Measurements from ENCODE around the gene ADGRB3.
"Not testable (repeated sequence)": the region's sequence is repeated elsewhere in the genome, so short reads cannot be mapped to it uniquely, and the experiment has no call there.

Gene ADGRB3

DNA sequence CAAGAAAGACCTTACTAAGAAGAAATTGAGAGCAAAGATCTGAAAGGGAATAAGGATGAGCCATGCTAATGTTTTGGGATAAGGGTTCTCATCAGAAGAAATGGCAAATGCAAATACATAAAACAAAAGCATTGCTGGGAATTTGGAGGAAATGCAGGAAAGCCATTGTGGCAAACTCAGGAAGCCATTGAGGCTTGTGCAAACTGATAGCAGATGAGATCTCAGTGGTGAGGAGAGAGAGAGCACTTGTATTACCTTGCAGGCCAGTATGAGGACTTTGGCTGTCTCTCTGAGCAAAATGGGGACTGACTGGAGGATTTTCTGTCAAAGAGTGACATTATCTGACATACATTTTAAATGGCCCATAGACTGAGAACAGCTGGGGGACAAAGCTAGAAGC, 103.0 kb downstream of the ADGRB3 start:
- no peak for DNase-seq

DNA sequence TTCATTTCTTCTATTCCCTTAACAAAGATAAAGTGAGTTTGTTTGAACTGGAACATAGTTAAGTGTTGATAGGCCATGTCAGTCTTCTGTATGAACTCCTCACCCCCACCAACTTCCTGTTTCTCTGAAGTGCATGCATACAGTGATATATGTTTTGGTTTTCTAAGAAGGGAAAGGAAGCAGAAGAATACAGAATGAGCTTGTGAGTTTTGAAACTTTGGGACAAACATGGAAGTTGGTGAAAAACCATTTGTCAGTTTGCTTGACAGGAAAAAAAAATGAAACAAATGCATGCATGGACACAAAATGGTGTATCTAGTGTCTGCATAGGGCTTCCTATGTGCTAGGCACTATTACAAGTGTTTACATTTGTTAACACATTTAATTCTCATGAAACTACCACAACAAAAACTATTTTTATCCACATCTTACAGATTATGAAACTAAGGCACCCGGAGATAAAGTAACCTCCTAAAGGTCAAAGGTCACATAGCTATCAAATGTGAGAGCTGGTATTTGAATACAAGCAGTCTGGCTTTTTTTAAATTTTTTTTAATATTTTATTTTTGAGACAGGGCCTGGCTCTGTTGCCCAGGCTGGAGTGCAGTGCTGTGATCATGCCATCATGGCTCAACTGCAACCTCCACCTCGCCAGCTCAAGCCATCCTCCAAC, 105.9 kb downstream of the ADGRB3 start:
- DNase-seq, result no peak

DNA sequence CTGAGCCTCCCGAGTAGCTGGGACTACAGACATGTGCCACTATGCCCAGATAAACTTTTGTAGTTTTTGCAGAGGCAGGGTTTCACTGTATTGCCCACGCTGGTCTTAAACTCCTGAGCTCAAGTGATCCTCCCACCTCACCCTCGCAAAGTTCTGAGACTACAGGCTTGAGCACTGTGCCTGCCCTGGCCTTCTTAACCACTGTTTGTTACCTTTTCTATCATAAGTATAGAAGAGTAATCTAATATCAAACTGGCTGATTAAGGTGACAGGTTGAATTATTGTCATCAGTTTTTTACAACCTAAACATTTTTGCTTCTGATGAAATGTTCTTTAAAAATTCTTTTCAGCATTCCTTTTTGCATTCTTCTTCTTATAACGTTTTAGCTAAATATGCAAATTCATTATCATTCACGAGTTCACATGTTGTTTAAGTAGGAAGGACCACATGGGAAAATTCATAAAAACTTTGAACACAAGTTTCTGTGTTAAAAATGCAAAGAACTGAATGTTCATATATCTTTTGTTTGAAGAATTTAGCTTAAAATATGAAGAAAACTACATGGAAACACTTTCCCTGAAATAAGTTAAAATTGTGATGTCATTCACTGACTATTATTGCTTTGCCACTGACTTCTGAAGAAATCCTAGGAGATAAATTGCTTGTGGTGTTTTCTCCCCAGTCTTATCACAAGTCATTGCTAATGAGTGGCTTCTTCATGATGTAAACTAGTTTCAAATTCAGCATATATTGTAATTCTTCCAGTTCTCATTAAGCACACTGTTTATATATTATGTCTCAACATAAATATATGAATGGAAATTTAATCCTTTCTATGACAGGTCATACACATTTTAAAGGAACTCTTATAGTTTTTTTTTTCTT, 106.7 kb downstream of the ADGRB3 start:
- no peak for DNase-seq

DNA sequence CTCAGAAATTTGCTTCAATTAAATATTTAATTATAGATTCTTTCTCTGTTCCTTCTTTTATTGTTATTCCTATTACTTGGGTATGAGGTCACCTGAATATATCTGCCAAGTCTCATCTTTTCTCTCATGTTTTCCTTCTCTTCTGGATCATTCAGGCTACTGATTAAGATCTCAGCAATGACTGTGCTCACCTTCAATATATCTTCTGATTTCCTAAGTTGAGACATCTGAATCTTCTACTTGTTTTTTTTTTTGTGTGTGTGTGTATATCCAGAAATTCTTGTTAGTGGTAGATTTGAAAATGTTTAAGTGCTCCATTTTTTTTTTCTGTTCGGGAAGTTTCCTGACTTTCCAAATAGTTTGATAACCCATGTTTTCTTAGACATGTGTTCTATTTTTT, 108.0 kb downstream of the ADGRB3 start:
- DNase-seq, result no peak

- not testable (repeated sequence) for DNase-seq
Measured at GRCh38 chr6:68744376-68744775, 109.3 kb downstream of the ADGRB3 start.

DNA sequence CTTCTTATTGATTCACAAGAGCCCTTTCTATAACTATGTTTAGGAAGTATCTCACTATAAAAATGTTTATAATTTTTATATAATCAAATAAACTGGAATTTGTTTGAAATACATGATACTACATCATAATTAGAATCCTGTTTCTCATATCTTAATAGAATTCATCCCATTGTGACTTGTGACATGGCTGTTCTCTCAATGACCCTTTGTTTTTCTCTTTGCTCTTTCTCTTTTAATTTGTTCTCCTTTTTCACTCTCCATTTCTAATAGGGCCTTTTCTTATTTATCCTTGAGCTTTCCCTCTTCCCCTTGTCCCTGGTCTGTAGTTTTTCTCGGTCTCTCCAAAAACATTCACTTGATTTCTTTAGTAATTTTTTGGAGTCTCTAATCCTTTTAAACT, 111.3 kb downstream of the ADGRB3 start:
- no peak for DNase-seq

GRCh38 chr6:68747110-68747790, 112.2 kb downstream of the ADGRB3 start:
- no peak for DNase-seq

GRCh38 chr6:68747832-68748231, 112.8 kb downstream of the ADGRB3 start:
- DNase-seq, result not testable (repeated sequence)

DNA sequence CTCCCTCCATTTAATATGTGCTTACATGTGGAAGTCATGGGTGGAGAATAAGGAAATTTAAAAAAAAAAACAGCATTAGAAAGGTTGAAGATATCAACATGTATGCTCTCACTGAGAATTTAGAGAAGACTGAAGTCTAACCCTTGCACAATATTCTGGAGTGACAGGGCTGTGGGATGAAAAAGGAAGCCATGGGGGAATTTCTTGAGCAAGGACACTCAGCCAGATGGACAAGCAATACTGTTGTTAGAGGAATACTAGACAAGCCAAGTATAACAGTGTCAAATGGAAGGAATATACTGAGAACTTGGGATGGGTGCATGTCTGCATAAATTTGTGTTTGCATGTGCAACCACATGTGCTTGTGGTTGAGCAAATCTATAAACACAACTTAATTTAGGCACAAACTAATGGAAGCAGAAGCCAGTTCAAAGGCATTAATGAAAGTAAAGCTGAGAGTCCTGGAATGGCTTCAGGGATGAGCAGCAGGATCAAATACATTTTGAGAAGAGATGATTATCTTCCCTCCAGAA, 119.7 kb downstream of the ADGRB3 start:
- no peak for DNase-seq

DNA sequence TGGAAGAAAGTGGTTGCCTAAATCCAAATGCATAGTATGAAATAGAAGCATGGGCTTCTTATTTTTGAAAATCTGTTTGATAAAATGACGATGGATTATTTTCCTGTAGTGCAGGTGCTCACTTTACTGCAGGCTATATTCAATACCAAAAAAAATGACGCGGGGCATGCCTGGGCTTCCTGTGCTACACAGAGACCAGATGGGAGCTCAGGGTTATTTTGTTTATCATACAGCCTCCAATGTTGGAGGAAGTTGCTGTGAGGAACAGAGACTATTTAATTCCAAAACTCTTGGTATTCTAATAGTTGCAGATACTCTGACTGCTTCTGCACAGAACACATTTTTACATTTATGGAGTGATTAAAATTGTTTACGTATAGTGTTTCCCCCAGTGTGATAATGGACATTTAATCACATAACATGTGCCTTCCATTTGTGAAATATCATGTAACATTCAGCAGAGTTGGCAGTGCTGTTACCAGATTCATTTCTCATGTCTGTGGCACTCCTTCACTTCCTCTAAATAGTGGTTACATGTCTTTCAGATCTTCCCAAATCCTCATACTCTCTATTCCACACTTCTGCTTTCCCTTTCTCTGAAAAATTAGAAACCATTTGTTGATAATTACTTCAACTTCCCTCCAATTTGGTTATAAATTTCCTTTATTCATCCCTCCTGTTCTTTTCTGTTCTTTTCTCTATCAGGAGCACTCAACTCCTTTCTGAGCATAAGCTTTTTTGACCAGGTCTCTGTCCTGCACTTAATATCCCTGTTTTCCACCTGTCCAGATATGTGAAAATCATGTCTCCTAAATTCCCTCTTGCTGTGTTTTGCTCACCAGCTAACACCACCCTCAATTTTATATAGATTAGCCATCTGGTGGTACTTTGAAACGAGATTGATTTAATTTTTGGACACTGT, 121.6 kb downstream of the ADGRB3 start:
- DNase-seq, result no peak

- DNase-seq, result no peak
Measured at GRCh38 chr6:68757821-68758220, 122.7 kb downstream of the ADGRB3 start.

DNA sequence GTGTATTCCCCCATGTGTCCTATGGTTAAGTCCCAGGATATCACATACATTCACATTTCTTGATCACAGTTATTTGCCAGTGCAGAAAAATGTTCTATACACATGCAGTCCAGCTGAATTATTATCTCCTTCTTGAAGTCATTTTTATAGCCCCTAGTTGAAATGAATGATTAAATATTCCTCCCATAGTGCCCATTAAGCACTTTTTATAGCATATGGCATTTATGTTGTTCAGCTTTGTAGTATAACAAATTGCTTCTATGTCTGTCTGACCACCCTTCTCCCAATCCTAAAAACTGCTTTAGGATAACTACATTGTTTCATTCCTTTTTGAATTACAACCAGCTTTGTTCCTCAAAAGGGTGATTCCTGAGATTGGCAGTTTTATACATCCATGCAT, 123.5 kb downstream of the ADGRB3 start:
- no peak for DNase-seq

- DNase-seq, result no peak
Measured at GRCh38 chr6:68760485-68760884, 125.4 kb downstream of the ADGRB3 start.

DNA sequence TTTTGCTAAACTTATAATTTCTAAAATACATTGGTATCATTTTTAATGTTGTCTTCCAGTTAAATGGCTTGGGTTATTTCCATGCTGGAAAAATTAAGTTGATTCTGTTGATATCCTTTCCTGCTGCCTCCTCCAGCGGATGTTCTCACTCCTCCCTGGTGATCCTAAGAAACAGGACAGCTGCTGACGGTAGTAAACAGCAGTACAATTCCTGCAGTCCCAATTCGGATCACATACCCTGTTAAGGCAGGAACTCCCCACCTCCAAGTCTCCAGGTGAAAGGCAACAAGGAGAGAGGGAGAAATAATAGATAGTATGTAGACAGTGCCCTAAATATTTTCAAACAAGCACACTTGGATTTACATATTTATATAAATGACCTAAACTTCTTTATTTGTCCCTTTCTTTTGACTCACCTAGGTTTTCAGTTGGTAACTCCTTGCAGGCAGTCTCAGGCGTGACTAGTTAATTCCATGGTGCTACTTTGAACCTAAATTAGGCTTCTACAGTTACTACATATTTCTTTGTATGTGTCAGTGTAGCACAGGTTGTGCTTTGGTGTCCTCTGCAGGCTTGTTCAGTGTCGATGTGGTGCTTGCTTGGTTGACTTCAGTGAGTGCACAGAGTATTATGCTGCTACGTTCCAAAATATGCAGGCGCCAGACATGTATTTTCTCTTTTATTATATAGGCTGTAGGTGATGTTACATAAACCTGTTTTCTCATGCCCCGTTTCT, 126.0 kb downstream of the ADGRB3 start:
- DNase-seq, result peak in 17 of 51 donors; percentile 5 to 70 (median 33)

DNA sequence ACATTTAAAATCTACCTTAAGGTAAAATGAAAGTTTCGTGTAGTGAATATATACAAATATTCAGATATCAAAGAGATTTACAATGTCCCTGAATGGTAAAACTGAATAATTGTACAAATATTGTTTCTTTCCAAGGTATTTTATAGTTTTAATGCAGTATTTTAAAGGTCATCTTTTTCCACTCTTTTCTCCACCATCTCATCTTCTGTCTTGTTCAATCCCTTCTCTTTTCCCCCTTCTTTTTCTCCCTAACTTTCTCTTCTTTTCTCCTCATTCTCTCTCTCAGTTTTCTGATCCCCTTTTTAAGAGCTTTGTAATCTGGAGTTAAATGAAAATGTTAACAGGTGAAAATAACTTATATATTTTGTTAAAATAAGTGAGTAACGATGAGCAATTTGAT, 126.9 kb downstream of the ADGRB3 start:
- no peak for DNase-seq

DNA sequence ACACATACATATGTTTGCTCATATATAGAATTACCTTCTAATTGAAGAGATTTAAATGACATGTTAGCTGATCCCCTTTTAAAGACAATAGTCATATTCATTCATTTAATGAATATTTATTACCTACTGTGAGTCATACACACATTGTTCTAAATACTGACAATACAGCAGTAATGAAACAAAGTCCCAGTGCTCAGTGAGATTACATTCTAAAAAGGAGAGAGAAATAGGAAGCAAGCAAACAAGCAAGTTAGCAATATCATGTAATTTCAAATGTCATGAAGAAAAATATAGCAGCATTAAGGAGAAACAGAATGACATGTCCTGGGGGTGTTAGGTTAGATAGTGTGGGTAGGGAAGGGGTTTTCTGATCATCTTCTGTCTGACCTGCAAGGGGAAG, 136.3 kb downstream of the ADGRB3 start:
- no peak for DNase-seq

DNA sequence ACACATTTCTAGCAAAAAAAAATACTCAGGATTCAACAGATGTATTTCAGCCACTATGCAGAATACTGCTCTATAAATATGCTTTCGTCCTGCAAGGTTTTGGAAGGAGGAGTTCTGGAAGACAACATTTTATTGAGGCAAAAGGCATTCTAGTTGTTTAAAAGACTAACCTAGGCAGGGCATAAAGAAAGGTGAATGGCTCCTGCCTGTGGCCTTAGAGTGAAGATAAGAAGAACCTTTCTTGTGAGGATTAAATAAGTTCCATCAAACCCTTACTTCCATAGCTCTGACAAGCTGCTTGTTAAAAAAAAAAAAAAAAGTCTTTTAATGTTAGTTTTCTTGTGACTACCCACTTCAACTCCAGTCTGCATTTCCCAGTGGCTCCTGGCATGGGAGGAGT, 139.8 kb downstream of the ADGRB3 start:
- DNase-seq, result no peak

GRCh38 chr6:68776354-68776753, 141.3 kb downstream of the ADGRB3 start:
- DNase-seq, result peak in 2 of 51 donors; percentile 7 to 61

DNA sequence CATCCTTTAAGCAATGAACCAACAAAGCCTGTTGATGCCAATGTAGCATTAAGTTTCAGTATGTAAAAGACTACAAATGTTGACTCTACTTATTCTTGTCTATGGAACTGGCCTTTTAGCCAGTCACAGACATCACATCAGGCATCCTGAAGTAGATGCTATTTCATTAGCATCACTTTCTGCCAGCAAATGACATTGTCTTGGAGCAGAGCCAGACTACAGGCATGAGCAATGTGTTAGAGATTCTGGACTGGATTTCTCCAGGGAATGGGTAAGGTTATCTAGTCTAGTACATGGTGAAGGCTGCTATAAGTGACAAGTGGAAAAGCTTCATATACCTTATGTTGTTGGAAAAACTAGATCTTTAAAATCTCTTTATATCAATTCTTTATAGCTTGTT, 142.9 kb downstream of the ADGRB3 start:
- DNase-seq, result peak in 17 of 51 donors; percentile 2 to 88 (median 25)

DNA sequence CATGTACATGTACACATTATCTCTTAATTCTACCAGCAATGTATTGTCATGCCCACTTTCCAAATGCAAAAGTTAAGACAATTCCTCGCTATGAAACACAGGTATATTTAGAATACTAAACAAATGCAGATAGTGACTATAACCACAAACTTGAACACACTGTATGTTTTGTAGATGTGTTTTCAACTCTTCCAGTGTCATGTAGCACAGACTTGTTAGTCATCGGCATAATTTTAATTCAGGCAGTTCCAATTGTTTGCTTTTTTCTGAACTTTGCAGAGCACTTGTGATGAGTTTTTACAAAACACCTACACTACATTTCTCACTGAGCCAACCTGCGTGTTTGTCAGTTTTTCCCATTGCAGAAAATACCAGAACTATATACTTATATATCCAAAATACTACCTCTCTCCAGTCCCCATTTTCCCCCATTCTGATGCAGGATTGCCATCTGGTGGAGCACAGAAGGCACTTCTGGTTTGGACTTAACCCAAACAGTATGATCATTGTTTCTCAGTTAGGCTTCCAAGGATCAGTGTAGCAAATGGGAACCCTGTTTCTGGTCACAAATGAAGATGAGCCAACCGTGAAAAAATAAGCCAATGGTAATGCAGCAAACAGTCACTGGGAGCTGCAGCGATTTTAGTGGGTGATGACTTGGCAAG, 143.4 kb downstream of the ADGRB3 start:
- peak in 30 of 51 donors; percentile 6 to 91 (median 34) for DNase-seq

Data from hypothalamus (tissue), 51 donors.